A673 (cell line): ENCODE measurements around the gene SLC17A5.

Experiments
- EZH2 ChIP-seq: fragments of 200-600 bp; sonication (generic); IDR thresholded peaks from 2 replicates; pipeline ENCODE4 v1.6.1; 2017; ENCODE audit warnings: borderline replicate concordance, low read depth, mild to moderate bottlenecking, mixed read lengths, antibody characterized with exemption, low read length; ENCODE audit not compliant: poor library complexity, severe bottlenecking
- TF ChIP-seq, protein P1 (sequence below): fragments of 300-800, 200-600 bp; sonication (generic); conservative IDR thresholded peaks from 2 replicates; pipeline ENCODE4 v1.5.1; 2017; ENCODE audit warnings: low read depth, mild to moderate bottlenecking, antibody characterized with exemption, low read length, moderate library complexity, mixed read lengths

DNA sequence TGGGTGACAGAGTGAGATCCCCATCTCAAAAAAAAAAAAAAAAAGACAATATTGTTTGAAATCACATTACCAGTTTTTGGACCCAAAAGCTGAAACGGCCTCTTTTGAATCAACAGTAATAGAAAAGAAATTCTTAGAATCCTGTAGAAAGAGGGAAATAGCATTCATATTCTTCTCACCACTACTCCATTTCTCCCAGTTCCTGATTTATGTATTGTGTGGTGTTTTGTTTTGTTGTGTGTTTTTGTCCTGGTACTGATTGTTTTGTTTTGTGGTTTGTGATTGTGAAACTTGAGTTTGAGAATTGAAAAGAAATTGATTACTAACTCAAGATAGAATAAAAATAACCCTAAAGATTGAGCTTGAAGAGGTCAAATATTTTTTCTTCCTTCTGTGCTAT, 106.8 kb downstream of the SLC17A5 start:
- TF ChIP-seq, protein P1, sequence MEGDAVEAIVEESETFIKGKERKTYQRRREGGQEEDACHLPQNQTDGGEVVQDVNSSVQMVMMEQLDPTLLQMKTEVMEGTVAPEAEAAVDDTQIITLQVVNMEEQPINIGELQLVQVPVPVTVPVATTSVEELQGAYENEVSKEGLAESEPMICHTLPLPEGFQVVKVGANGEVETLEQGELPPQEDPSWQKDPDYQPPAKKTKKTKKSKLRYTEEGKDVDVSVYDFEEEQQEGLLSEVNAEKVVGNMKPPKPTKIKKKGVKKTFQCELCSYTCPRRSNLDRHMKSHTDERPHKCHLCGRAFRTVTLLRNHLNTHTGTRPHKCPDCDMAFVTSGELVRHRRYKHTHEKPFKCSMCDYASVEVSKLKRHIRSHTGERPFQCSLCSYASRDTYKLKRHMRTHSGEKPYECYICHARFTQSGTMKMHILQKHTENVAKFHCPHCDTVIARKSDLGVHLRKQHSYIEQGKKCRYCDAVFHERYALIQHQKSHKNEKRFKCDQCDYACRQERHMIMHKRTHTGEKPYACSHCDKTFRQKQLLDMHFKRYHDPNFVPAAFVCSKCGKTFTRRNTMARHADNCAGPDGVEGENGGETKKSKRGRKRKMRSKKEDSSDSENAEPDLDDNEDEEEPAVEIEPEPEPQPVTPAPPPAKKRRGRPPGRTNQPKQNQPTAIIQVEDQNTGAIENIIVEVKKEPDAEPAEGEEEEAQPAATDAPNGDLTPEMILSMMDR, result no peak
- TF ChIP-seq EZH2, result no peak
